Head of caudate nucleus (tissue), 42 donors: ENCODE measurements around the gene HOXA2.

Source experiments
- DNase-seq, 42 donors: peaks; one replicate each; pipeline versions ENCODE4 v3.0.0 to v3.0.0-alpha.2; 2020 to 2021; ENCODE audit warnings: mixed read lengths in 7 of 42
- intact Hi-C: fragments of 100-400 bp; cut with DNase I; formaldehyde crosslinking; loops from one replicate; pipeline ENCODE4 v1.15.0; 2022

Gene HOXA2

GRCh38 chr7:27128776-27129728, 26.6 kb upstream of the HOXA2 start:
- intact Hi-C loops = loop anchor here (10.0 kb wide), 1 partner anchor 274 kb away; no protein-coding TSS in a partner anchor
- no peak for DNase-seq

GRCh38 chr7:27128034-27128433, 25.6 kb upstream of the HOXA2 start:
- intact Hi-C loops = loop anchor here (10.0 kb wide), 1 partner anchor 273 kb away; no protein-coding TSS in a partner anchor
- DNase-seq = no peak

GRCh38 chr7:27126596-27127327, 24.3 kb upstream of the HOXA2 start:
- DNase-seq = no peak
- intact Hi-C loops = loop anchor here (10.0 kb wide), 1 partner anchor 272 kb away; no protein-coding TSS in a partner anchor

GRCh38 chr7:27125986-27126394, 23.5 kb upstream of the HOXA2 start:
- intact Hi-C loops = loop anchor here (10.0 kb wide), 1 partner anchor 271 kb away; no protein-coding TSS in a partner anchor

GRCh38 chr7:27124902-27125689, 22.6 kb upstream of the HOXA2 start:
- no peak for DNase-seq
- intact Hi-C loops = loop anchor here (10.0 kb wide), 1 partner anchor 270 kb away; no protein-coding TSS in a partner anchor

More at GRCh38 chr7:27125986-27126394, 23.5 kb upstream of the HOXA2 start:
- DNase-seq = no peak

GRCh38 chr7:27124096-27124901, 21.8 kb upstream of the HOXA2 start:
- DNase-seq = no peak
- intact Hi-C loops = loop anchor here (10.0 kb wide), 1 partner anchor 269 kb away; no protein-coding TSS in a partner anchor

GRCh38 chr7:27123477-27124053, 21.1 kb upstream of the HOXA2 start:
- intact Hi-C loops = loop anchor here (10.0 kb wide), 1 partner anchor 269 kb away; no protein-coding TSS in a partner anchor
- no peak for DNase-seq

GRCh38 chr7:27123007-27123476, 20.6 kb upstream of the HOXA2 start:
- DNase-seq = no peak
- intact Hi-C loops = loop anchor here (10.0 kb wide), 1 partner anchor 268 kb away; no protein-coding TSS in a partner anchor

- intact Hi-C loops = loop anchor here (10.0 kb wide), 1 partner anchor 267 kb away; no protein-coding TSS in a partner anchor
- DNase-seq = no peak
Observed at GRCh38 chr7:27122077-27122910, 19.8 kb upstream of the HOXA2 start.

- intact Hi-C loops = loop anchor here (10.0 kb wide), 1 partner anchor 267 kb away; no protein-coding TSS in a partner anchor
Observed at GRCh38 chr7:27121684-27122076, 19.2 kb upstream of the HOXA2 start.

GRCh38 chr7:27119412-27119911, 17.0 kb upstream of the HOXA2 start:
- DNase-seq = no peak
- intact Hi-C loops = no loop called here

More at GRCh38 chr7:27121684-27122076, 19.2 kb upstream of the HOXA2 start:
- DNase-seq = no peak

- DNase-seq = no peak
- intact Hi-C loops = no loop called here
Observed at GRCh38 chr7:27118580-27118979, 16.1 kb upstream of the HOXA2 start.

- DNase-seq = no peak
Observed at GRCh38 chr7:27117887-27118491, 15.5 kb upstream of the HOXA2 start.

GRCh38 chr7:27116962-27117886, 14.7 kb upstream of the HOXA2 start:
- no peak for DNase-seq
- intact Hi-C loops = no loop called here

More at GRCh38 chr7:27117887-27118491, 15.5 kb upstream of the HOXA2 start:
- intact Hi-C loops = no loop called here
